Measurements from ENCODE around the gene TMEM43.
"Not testable (repeated sequence)": the region's sequence is repeated elsewhere in the genome, so short reads cannot be mapped to it uniquely, and the experiment has no call there.

TMEM43 gene

GRCh38 chr3:14124615-14125192 lies at the start of gene TMEM43, which contains the start of gene CHCHD4:
Gene TMEM43, plus strand, starts transcription at chr3:14125052. Its CDS starts 142 bp downstream, at chr3:14125194.
Gene CHCHD4, minus strand, starts transcription at chr3:14124870. Its CDS starts 194 bp downstream, at chr3:14124676.
- peak; percentile 99 for DNase-seq (ENCODE audit: low read depth)

GRCh38 chr3:14075233-14075632 lies 49.6 kb upstream of the TMEM43 start:
- not testable (repeated sequence) for DNase-seq (ENCODE audit: low read depth)

DNA sequence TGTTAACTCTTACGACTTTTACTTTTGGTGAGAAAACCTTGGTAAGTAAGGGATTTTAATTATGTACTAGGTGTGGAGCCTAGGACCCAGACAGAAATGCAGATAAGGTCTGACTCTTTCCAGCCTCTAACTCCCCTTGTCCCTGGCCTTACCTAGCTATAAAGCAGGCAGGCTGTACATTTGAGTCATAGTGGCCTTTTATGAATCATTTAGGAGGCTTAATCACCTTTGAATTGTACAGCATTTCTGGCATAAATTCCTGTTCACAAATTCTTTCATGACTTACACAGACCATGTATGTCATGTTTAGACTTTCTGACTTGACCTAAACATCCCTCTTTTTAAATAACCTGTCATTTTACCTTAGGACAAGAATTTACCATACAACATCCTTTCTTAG lies 47.5 kb upstream of the TMEM43 start:
- no peak for DNase-seq (ENCODE audit: low read depth)

DNA sequence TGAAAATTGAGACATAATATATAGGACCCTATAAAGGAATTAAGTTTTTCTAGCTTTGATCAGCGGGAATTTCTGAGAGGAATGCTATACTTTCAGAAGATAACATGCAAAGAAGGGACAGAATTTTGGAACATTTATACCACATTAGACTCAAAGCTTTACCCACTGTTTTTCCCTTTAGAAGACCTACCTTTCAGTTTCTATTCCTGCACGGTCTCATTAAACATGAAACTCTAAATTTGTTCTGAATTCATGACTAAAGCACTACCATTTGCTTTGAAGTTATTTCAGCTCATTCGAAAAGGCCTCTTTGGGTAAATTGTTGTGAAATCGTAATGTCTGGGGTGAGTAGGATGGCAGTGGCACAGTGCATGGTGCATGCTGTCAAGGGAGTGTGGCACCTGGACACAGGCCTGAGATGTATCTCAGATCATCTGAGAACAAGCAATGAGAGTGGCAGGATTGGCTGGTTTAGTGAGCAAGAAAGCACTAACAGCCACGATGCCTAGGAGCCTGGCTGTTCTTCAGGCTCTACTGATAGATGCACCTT lies 42.7 kb upstream of the TMEM43 start:
- no peak for DNase-seq (ENCODE audit: low read depth)

DNA sequence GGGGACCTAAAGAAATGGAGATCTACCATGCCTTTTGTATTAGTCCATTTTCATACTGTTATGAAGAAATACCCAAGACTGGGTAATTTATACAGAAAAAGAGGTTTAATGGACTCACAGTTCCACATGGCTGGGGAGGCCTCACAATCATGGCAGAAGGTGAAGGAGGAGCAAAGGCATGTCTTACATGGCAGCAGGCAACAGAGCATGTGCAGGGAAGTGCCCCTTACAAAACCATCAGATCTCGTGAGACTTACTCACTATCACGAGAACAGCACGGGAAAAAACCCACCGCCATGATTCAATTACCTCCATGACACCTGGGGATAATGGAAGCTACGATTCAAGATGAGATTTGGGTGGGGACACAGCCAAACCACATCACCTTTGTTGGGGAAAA lies 37.4 kb upstream of the TMEM43 start:
- not testable (repeated sequence) for DNase-seq (ENCODE audit: low read depth)

DNA sequence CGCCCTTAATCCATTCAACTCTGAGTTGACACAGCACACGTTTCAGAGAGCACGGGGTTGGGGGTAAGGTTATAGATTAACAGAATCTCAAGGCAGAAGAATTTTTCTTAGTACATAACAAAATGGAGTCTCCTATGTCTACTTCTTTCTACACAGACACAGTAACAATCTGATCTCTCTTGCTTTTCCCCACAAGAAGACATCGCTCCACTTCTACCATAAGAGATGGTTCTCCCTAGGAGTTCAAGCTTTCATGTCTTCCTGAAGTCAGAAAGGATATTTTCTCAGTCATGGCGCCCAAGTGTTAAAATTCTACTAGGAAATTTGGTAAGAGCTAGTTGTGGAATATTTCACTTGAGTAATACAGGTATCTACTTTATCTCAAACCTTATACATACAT lies 32.9 kb upstream of the TMEM43 start:
- not testable (repeated sequence) for DNase-seq (ENCODE audit: low read depth)

DNA sequence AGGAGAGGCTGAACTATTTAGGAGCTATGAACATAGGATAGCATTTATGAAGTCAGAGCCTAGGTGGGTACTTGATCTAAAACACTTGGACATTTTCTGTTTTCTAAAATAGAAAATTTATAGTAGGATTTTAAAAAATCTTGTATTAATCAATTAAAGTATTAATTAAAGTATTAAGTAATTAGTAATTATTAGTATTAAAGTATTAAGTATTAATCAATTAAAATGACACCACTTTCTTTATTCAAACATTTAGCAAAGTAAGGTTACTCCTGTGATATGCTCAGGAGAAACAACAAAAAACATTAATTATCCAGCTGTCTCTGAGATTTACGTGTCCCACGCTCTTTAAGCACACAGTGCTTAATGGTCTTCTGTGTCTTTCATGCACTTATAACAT lies 32.4 kb upstream of the TMEM43 start:
- no peak for DNase-seq (ENCODE audit: low read depth)

DNA sequence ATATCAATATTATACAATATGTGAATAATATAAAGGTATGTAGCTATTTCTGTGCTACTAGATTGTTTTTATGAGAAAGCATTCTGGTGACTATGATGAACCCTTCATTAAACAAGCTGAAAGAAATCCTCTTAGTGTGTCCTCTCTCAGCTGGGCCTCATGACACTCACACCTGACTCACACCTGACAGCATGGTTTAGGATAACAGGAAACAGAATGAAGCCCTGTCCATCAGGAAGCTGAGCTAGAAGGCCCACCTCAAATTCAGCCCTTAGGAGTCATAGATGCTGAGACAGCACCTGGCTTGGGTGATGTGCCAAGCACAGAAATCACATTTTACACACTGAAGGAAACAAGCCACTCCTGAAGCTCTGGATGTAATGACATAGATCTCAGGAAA lies 31.0 kb upstream of the TMEM43 start:
- no peak for DNase-seq (ENCODE audit: low read depth)

- DNase-seq (ENCODE audit: low read depth): no peak
Observed at GRCh38 chr3:14096742-14097141, 28.1 kb upstream of the TMEM43 start.

DNA sequence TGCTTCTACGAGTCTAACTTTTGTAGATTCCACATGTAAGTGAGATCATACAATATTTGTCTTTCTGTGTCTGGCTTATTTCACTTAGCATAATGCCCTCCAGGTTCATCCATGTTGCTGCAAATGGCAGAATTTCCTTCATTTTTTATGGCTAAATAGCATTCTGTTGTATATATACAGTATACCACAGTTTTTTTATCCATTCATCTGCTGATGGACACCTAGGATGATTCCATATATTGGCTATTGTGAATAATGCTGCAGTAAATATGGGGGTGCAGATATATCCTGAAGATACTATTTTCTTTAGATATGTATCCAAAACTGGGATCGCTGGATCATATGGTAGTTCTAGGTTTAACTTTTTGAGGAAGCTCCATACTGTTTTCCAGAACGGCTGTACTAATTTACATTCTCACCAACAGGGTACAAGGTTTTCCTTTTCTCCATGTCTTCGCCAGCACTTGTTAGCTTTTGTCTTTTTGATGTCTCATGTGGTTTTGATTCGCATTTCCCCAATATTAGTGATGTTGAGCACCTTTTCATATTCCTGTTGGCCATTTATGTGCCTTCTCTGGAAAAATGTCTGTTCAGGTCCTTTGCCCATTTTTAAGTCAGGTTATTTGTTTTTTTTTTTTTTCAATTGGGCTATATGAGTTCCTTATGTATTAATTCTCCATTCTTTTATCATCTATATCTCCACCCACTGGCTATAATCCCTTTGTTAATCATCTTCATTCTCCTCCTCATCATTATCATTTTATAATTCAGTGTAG lies 27.0 kb upstream of the TMEM43 start:
- no peak for DNase-seq (ENCODE audit: low read depth)

DNA sequence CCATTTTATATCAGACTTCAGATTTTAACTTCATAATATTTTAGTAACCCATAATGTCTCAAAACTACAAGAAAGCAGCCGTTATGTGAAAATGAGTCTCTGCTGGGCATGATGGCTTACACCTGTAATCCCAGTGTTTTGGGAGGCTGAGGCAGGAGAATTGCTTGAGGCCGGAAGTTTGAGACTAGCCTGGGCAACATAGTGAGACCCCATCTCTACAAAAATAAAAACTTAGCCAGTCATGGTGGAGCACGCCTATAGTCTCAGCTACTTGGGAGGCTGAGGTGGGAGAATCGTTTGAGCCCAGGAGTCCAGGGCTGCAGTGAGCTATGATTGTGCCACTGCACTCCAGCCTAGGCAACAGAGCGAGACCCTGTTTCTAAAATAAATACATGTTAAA lies 15.0 kb upstream of the TMEM43 start:
- not testable (repeated sequence) for DNase-seq (ENCODE audit: low read depth)

DNA sequence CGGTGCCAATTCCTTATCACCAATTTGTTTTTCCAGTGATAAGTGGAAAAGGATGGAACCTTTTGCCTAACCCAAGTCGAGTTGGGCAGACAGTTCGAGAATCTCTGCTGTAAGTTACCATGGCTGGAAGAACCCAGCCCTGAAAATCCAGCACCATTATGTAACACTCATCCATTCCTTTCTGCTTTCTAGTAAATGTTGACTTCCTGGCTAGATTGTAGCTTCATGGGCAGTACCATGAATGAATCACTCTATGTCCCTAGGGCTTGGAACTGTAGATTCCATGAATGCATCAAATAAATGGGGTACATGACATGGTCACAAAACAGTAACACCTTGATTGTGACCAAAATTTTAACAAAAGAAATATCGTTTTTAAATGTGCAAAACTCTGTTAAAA lies 14.2 kb upstream of the TMEM43 start:
- DNase-seq (ENCODE audit: low read depth): no peak

GRCh38 chr3:14113965-14114635 lies 10.8 kb upstream of the TMEM43 start:
- DNase-seq (ENCODE audit: low read depth): no peak

DNA sequence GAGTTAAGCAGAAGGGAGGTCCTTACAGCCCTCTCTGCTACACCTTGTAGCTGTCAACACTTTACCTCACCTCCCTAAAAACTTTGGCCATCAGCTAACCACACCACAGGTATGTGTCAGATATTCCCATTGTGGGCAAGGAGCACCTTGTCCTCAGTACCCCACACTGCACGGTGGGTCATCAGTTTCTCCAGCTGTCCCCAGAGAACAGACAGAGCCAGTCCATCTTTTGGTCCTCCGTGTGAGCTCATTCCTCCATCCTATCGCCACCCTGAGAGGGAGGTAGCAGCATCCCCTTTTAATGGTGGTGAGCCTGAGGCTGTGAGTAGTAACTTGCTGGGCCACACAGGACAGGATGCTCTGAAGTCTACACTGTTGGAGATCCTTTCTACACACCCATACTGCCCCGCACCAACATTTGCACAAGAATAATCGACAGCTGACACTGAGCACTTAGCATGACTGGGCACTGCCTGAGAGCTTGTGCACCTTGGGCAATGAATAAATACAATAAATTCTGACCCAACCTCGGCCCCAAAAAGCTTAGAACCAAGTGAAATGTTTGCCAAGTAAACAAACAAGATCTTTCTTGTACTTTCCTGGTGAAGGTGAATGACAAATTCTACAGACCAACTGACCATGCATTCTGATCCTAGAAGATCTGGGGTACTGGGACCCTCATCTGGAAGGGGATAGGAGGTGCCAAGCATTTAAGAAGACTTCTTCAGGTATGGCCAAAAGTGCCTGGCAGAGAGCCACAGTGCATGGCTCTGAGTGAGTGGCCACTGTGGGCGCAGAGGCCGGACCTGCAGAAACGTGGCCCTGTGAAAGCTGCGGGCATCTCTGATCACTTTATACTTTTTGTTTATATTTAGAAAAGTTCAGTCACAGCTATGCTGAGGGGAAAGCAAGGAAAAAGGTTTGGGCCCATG lies 7.1 kb upstream of the TMEM43 start:
- DNase-seq (ENCODE audit: low read depth): no peak

- DNase-seq (ENCODE audit: low read depth): no peak
Observed at GRCh38 chr3:14118400-14119381, 6.2 kb upstream of the TMEM43 start.

DNA sequence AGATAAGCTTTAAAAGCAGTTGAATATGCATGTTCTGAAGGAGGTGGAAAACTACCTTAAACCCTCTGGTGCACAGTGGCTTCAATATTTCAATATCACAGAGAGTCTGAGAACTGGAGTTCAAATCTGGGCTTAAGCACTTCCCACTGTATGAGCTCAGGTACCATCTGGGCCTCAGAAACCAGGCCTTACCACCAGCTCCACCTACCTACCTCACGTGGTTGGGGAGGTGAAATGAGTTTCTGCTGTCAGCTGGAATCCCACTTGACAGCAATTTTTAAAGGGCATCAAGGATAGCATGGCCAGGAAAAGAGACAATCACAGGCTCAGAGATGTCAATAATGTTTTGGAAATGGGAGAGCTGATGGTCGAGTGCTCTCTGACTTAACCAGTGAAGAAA lies 5.2 kb upstream of the TMEM43 start:
- no peak for DNase-seq (ENCODE audit: low read depth)

GRCh38 chr3:14120111-14120920 lies 4.5 kb upstream of the TMEM43 start:
- DNase-seq (ENCODE audit: low read depth): no peak

DNA sequence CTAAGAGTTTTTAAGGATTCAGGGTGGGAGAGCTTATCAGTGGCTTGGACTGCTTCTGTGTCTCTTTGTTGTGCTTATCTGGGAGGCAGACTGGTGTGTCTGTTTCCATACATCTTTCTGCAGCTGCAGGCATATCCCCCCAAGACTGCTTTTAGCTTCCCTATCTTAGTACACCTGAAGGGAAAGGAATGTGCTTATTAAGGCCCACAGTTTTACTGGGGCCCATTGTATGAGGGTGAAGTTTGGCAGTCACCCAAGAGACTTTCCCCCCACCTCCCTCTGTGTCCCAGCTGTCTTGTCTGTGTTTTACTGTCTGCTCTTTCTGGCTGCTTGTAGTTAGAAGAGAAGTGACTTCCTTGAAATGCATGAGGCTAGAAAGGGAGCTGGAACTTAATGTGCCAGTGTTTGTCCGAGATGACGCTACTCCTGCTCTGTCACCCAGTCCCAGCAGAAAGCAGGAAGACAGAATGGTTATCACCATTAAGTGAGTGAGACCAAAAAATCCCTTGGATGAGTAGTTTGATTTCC lies 3.9 kb upstream of the TMEM43 start:
- not testable (repeated sequence) for DNase-seq (ENCODE audit: low read depth)

- DNase-seq (ENCODE audit: low read depth): no peak
Observed at GRCh38 chr3:14121859-14122258, 3.0 kb upstream of the TMEM43 start.
